HG03025 (cell line): ENCODE measurements around the gene MRPS24.
A peak's percentile ranks its signal among the peaks of the same experiment; 100 is the strongest.
"Not testable (repeated sequence)": the region's sequence is repeated elsewhere in the genome, so short reads cannot be mapped to it uniquely, and the experiment has no call there.

Experiments
- ATAC-seq: cut with Tn5 transposase; IDR thresholded peaks from one replicate; pipeline ENCODE4 v1.9.1; 2021; ENCODE audit warnings: mild to moderate bottlenecking, moderate library complexity; ENCODE audit not compliant: unreplicated experiment, low FRiP score

Gene MRPS24

DNA sequence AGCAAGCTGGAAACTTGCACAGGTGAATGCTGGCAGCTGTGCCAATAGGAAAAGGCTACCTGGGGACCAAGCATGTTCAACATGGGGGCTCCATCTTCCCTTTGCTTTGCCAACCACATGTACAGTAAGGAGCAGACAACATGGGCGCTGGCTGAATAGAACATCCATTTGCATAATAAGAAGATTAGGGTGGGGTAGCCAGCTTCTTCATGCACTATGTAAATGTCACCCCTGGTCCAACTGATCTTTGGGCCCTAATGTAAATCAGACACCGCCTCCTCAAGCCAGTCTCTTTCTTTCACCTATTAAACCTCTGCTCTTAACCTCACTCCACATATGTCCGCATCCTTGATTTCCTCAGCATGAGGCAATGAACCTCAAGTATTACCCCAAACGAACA, 26.0 kb downstream of the MRPS24 start:
- ATAC-seq, result no peak

DNA sequence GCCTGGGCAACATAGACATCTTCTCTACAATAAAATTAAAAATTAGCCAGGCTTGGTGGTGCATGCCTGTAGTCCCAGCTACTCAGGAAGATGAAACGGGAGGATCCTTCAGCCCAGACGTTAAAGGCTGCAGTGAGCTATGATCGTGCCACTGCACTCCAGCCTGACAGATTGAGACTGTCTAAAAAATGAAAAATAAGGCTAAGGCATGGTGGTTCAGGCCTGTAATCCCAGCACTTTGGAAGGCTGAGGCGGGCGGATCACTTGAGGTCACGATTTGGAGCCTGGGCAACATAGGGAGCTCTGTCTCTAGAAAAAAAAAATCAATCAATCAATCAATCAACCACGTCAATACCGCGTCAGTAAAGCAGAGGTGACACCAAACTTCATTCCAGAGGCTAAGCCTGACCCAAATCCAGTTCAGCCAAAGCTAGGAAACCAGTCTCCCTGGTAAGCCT, 31.1 kb downstream of the MRPS24 start:
- no peak for ATAC-seq

DNA sequence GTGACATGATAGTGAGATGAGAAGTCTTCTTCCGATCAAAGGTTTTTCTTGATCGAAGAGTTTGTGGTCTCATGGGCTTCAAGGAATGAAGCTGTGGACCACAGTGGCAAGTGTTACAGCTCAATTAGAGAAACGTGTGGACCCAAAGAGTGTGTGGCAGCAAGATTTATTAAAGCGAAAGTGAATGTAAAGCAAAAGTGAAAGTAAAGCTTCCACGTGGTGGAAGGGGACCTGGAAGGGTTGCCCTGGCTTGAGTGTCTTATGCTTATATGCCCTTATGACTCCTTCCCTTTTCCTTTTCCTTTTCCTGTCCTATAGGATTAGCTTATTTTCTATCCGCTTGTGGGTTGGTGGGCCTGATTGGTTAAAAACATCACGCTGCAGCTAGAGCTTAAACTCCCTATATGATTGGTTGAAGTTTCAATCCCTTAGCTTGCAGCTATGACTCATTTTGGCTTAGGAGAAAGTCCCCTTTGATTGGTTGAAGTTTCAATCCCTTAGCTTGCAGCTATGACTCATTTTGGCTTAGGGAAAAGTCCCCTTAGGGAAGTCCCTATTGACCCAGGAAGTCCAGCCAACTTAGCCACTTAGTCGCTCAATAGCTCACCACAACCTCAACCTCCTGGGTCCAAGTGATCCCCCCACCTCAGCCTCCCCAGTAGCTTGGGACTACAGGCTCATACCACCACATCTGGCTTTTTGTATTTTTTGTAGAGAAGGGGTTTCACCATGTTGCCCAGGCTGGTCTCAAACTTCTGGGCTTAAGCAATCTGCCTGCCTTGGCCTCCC, 34.7 kb downstream of the MRPS24 start:
- ATAC-seq, result peak; percentile 43

DNA sequence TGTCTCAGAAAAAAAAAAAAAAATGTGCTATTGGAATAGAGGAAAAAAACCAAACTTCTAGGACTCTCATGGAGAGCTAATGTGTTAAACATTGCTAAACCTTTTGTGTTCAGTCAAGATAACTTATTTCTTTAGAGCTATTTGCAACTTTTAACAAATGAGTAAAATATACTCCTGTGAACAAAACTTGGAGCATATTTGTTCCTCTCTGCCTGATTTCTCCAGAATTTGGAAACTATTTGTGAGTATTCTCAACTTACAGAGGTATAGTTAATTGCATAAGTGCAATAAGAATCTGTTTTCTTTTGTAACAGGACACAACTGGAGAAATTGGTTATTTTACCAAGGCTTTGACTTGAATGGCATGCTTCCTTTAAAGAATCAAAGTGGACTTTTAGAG, 38.4 kb downstream of the MRPS24 start:
- not testable (repeated sequence) for ATAC-seq

DNA sequence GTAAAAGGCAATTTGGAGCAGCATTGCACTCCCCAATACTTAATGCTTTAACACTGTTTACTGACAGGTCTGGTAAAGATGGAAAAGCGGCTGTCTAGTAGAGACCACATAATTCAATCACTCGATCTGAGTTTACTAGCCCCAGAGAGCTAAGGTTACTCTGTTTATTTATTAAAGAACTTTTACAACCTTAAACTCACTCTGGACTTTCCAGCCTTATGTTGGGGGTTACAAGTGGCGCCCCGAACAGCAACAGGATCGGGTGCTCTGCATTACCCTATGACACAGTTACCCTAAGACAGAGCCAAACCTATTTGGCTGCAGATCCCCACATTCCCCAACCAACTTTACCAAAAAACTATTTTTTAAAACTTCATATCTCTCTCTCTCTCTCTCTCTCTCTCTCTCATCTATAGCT, 43.9 kb downstream of the MRPS24 start:
- ATAC-seq, result no peak

DNA sequence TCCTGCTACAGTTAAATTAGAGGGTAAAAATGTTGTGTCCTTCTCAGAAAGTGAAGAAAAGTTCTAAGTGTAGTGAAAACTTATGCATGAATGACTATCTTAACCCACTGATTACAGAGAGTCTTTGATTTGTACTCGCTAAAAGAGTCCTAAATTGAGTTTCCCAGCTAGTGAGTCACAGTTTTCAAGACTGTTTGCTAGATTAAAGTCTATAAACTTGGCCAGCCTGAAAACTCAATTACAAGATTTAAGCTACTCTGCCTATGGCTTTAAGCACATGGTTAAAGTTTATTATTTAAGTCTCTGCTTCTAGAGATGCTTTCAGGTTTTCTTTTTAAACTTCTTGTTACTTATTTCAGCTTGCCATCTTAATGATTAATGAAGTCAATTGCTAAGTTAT, 44.4 kb downstream of the MRPS24 start:
- no peak for ATAC-seq

DNA sequence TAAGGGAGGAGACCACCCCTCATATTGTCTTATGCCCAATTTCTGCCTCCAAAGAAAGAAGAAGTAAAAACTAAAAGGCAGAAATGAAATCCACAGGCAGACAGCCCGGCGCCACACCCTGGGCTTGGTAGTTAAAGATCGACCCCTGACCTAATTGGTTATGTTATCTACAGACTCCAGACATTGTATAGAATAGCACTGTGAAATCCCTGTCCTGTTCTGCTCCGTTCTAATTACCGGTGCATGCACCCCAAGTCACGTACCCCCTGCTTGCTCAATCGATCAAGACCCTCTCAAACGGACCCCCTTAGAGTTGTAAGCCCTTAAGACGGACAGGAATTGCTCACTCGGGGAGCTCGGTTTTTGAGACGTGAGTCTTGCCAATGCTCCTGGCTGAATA, 44.8 kb downstream of the MRPS24 start:
- not testable (repeated sequence) for ATAC-seq

DNA sequence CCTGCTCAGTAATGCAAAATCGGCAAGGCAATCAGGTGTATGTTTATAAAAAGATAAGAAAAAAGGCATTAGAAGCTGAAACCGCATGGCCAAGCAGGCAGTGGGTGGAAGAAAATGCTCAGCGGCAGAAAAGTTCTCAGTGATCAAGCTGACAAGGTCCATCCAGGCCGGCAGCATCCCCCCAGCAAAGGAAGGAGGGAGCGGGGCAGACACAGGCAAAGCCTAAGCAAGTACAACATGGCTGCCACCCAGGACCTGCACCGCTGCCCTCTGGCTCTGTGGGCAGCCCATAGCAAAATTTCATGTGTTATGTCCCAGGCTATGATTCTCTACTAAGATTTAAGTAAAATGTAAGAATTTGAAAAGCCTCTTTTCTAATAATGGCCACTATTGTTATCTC, 45.4 kb downstream of the MRPS24 start:
- ATAC-seq, result no peak

DNA sequence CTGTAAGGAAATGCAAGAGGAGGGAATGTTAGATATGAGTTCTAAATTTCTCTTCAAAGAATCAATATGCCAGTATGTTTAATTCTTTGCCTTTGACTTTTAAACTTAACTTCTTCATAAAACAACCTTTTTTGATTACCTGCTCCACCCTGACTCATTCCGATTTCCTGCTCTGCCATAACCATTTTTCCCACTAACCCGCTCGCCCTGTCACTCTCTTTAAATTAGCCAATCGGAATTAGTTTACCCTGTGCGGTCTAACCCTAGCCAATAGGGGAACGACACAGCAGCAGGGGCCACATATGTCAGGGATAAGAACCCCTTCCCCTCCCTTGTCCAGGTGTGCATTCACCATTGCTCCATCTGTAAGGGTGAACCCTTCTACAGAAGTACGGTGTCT, 45.9 kb downstream of the MRPS24 start:
- ATAC-seq, result not testable (repeated sequence)
